SK-N-SH (cell line): ENCODE measurements around the gene CACNA1E.

ENCODE experiments used
- EP300 ChIP-seq, 2 experiments: IDR thresholded peaks; 2 replicates each; pipeline versions ENCODE4 v1.4.0 to v1.6.1; 2012; ENCODE audit warnings: borderline replicate concordance in 1 of 2, low read depth in 1 of 2, low read length in 1 of 2
- GATA2 ChIP-seq: sonication (generic); formaldehyde crosslinking; IDR thresholded peaks from 2 replicates; pipeline ENCODE4 v1.5.0; 2020; ENCODE audit warnings: mild to moderate bottlenecking, missing genetic modification reagents
- MXI1 ChIP-seq: IDR thresholded peaks from 2 replicates; pipeline ENCODE4 v1.6.1; 2012; ENCODE audit warnings: mild to moderate bottlenecking, low read depth, low read length, improper control_type of control experiment
- RAD21 ChIP-seq: IDR thresholded peaks from 2 replicates; pipeline ENCODE4 v1.6.1; 2012; ENCODE audit warnings: mild to moderate bottlenecking, low read length
- TAF1 ChIP-seq: IDR thresholded peaks from 2 replicates; pipeline ENCODE4 v1.6.1; 2012; ENCODE audit warnings: low read depth, mild to moderate bottlenecking, low read length, moderate library complexity, borderline replicate concordance
- YY1 ChIP-seq: IDR thresholded peaks from 2 replicates; pipeline ENCODE4 v1.4.0; 2012; ENCODE audit warnings: low read depth, mild to moderate bottlenecking
- TF ChIP-seq, protein P1 (sequence below): fragments of 200-600 bp; sonication (generic); IDR thresholded peaks from 2 replicates; pipeline ENCODE4 v1.6.1; 2017; ENCODE audit warnings: antibody characterized with exemption, mild to moderate bottlenecking, moderate library complexity

DNA sequence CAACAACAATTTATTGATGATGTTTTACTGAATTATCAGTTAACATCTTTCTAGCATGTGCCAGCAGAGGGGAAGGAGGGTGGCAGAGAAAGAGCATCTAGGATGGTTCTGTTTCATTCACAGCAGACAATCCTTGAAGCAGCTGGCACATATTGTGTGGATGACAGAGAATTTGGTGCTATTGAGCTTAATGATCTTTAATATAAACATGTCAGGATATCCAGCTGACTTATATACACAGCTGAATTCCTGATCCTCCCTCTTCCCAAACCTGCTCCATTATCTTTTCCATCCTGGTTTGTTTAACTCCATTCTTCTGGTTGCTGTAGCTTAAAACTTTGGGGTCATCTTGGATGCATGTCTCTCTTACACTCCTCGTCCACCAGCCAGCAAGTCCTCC is 218.6 kb downstream of the CACNA1E start:
- TF ChIP-seq EP300 (IDR thresholded peaks at IDR 0.05; ENCODE audit: borderline replicate concordance in 1 of 2, low read depth in 1 of 2, low read length in 1 of 2) (no peak), YY1 (no peak), RAD21 (no peak), MXI1 (no peak), GATA2 (CRISPR knock-in tag) (no peak), TAF1 (no peak)
- TF ChIP-seq, protein P1, sequence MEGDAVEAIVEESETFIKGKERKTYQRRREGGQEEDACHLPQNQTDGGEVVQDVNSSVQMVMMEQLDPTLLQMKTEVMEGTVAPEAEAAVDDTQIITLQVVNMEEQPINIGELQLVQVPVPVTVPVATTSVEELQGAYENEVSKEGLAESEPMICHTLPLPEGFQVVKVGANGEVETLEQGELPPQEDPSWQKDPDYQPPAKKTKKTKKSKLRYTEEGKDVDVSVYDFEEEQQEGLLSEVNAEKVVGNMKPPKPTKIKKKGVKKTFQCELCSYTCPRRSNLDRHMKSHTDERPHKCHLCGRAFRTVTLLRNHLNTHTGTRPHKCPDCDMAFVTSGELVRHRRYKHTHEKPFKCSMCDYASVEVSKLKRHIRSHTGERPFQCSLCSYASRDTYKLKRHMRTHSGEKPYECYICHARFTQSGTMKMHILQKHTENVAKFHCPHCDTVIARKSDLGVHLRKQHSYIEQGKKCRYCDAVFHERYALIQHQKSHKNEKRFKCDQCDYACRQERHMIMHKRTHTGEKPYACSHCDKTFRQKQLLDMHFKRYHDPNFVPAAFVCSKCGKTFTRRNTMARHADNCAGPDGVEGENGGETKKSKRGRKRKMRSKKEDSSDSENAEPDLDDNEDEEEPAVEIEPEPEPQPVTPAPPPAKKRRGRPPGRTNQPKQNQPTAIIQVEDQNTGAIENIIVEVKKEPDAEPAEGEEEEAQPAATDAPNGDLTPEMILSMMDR, result no peak
